GM10266 (cell line): Measurements from ENCODE around the gene ZMYND11.

Experiments
- DNase-seq: peaks from one replicate; pipeline ENCODE4 v3.0.0; 2012; ENCODE audit errors: extremely low spot score
- TF ChIP-seq, protein P1 (sequence below): IDR thresholded peaks from 2 replicates; pipeline ENCODE4 v1.5.1; 2012; ENCODE audit warnings: mild to moderate bottlenecking, low read depth; ENCODE audit not compliant: control insufficient read depth, insufficient read depth; ENCODE audit errors: missing control alignments

ZMYND11 gene

DNA sequence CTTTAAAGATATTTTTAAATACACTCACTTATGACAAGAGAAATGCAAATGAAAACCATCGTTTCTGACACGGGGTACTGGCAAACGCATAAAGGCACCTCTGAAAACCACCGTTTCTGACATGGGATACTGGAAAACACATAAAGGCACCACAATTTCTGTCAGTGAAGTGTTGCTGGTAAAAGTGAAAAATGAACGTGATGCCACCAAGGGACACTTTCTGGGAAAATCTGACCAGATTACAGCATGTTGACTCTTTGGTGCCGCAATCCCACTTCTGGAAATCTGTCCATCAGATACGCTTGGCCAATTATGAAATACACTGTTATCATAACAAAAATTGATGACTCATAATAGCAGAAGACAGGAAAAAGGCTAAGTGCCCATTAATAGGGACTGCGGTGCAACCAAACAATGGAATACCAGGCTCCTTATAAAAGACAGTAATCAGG, 131.7 kb downstream of the ZMYND11 start:
- no peak for DNase-seq
- TF ChIP-seq, protein P1, sequence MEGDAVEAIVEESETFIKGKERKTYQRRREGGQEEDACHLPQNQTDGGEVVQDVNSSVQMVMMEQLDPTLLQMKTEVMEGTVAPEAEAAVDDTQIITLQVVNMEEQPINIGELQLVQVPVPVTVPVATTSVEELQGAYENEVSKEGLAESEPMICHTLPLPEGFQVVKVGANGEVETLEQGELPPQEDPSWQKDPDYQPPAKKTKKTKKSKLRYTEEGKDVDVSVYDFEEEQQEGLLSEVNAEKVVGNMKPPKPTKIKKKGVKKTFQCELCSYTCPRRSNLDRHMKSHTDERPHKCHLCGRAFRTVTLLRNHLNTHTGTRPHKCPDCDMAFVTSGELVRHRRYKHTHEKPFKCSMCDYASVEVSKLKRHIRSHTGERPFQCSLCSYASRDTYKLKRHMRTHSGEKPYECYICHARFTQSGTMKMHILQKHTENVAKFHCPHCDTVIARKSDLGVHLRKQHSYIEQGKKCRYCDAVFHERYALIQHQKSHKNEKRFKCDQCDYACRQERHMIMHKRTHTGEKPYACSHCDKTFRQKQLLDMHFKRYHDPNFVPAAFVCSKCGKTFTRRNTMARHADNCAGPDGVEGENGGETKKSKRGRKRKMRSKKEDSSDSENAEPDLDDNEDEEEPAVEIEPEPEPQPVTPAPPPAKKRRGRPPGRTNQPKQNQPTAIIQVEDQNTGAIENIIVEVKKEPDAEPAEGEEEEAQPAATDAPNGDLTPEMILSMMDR = no peak

GRCh38 chr10:267705-268104, 132.4 kb downstream of the ZMYND11 start:
- TF ChIP-seq, protein P1 = no peak
- DNase-seq = no peak

DNA sequence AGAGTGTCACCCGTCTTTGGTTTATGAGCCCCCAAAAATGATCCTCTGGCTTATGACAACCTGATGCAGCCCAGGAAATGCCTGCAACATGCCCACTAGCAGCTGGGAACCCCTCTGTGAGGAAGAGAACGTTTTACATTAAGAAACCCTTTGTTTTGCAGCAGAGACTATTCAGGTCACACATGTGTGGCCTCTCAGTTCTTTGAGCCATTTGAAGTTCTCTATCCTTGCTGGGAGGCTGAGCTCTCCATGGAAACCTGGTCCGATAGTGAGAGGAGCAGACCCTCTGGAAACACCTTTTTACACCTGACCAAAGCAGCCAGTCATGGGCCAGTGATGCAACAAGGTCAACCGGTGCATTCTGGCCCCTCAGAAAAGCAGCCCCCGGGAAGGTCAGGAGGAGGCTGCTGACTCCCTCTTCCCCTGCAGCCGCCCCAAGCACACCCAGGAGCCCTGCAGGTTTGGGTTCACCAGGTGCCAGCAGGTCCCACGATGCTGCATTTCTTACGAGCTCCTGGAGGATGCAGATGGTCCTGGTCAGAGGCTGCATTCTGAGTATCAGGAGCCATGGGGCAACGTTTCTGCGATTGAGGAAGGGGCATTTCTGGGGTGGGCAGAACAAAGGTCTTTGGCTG, 134.3 kb downstream of the ZMYND11 start:
- TF ChIP-seq, protein P1 = no peak
- no peak for DNase-seq

DNA sequence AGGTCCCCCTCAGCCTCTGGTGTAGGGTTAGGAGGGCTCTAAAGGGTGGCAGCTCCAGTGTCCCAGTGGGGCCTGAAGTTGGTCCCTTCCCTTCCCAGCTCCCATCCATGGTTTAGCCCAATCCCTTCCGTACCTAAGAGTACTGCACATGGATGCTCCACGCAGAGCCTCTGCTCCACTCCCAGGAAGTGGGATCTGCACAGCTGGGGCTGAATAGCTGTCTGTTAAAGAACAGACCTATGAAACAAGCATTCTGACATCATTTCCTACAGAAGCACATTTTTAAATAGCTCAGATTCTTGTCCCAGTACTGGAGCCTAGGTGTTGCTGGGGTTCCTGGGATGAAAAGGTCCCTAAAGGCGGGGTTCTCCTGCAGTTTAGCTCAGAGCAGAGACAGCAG, 135.9 kb downstream of the ZMYND11 start:
- TF ChIP-seq, protein P1 = no peak
- no peak for DNase-seq

GRCh38 chr10:271722-272121, 136.5 kb downstream of the ZMYND11 start:
- TF ChIP-seq, protein P1 = no peak
- no peak for DNase-seq

- TF ChIP-seq, protein P1 = no peak
- no peak for DNase-seq
These were observed 137.8 kb downstream of the ZMYND11 start for GRCh38 chr10:273088-273487.

DNA sequence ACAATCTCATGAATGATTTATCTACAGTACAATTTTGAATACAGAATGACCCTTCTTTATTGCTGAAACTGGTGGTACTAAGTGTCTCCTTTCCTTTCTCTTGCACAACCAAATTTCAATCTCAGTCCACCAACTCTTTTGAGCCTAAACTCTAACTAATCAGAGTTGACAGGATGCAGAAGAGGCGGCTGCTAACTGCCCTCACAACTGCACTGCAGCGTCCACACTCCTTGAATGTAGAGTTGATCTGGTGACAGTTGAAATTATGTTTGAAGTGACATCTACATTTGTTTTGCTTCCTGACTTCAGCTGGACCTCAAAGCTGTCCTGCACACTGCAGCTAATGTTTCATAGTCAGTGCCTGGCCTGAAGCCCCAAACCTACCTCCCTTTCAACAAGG, 139.6 kb downstream of the ZMYND11 start:
- TF ChIP-seq, protein P1 = no peak
- DNase-seq = no peak
